Mesendoderm (in vitro differentiated cells): ENCODE data around the gene INSYN2B.

Experiments
- DNase-seq: peaks from one replicate; pipeline ENCODE4 v3.0.0; 2013
- H2AK5ac ChIP-seq: 2 replicates; pipeline ENCODE4 v1.6.1; 2013; ENCODE audit warnings: low read length, inconsistent platforms
- H2BK120ac ChIP-seq: 2 replicates; pipeline ENCODE4 v1.6.1; 2013; ENCODE audit warnings: low read depth, mild to moderate bottlenecking, low read length, moderate library complexity, mixed read lengths
- H2BK15ac ChIP-seq: replicated peaks from 2 replicates; pipeline ENCODE4 v1.6.1; 2013; ENCODE audit warnings: low read depth, mild to moderate bottlenecking, moderate library complexity
- H2BK5ac ChIP-seq: 2 replicates; pipeline ENCODE4 v1.6.1; 2013; ENCODE audit warnings: low read length, inconsistent platforms
- H3K18ac ChIP-seq: 2 replicates; pipeline ENCODE4 v1.6.1; 2013; ENCODE audit warnings: mild to moderate bottlenecking, low read length, mixed read lengths
- H3K23ac ChIP-seq: one replicate; pipeline ENCODE4 v1.6.1; 2013; ENCODE audit warnings: low read length
- H3K27ac ChIP-seq: 2 replicates; pipeline ENCODE4 v1.5.1; 2013; ENCODE audit warnings: low read depth, mild to moderate bottlenecking, inconsistent platforms, low read length, moderate library complexity
- H3K27me3 ChIP-seq: 2 replicates; pipeline ENCODE4 v1.6.1; 2013; ENCODE audit warnings: low read length, control low read depth, mild to moderate bottlenecking, inconsistent platforms; ENCODE audit not compliant: insufficient read depth, poor library complexity
- H3K36me3 ChIP-seq: 2 replicates; pipeline ENCODE4 v1.6.1; 2013; ENCODE audit warnings: low read length, inconsistent platforms; ENCODE audit not compliant: control insufficient read depth, insufficient read depth
- H3K4ac ChIP-seq: one replicate; pipeline ENCODE4 v1.6.1; 2013; ENCODE audit warnings: low read depth, mild to moderate bottlenecking, low read length, moderate library complexity
- H3K4me1 ChIP-seq: 2 replicates; pipeline ENCODE4 v1.6.1; 2013; ENCODE audit warnings: low read depth, low read length, inconsistent platforms; ENCODE audit not compliant: control insufficient read depth
- H3K4me2 ChIP-seq: 2 replicates; pipeline ENCODE4 v1.6.1; 2013; ENCODE audit warnings: low read length
- H3K4me3 ChIP-seq: 2 replicates; pipeline ENCODE4 v1.5.1; 2013; ENCODE audit warnings: mild to moderate bottlenecking, low read length
- H3K56ac ChIP-seq: one replicate; pipeline ENCODE4 v1.6.1; 2013; ENCODE audit warnings: low read length
- H3K79me1 ChIP-seq: 2 replicates; pipeline ENCODE4 v1.6.1; 2013; ENCODE audit warnings: low read length, inconsistent platforms
- H3K79me2 ChIP-seq: 2 replicates; pipeline ENCODE4 v1.6.1; 2013; ENCODE audit warnings: mild to moderate bottlenecking, low read length; ENCODE audit not compliant: control insufficient read depth, insufficient read depth
- H3K9ac ChIP-seq: 2 replicates; pipeline ENCODE4 v1.6.1; 2013; ENCODE audit warnings: low read length, inconsistent platforms
- H4K5ac ChIP-seq: one replicate; pipeline ENCODE4 v1.6.1; 2013; ENCODE audit warnings: low read length
- H4K8ac ChIP-seq: one replicate; pipeline ENCODE4 v1.6.1; 2013; ENCODE audit warnings: low read depth, mild to moderate bottlenecking, control low read depth, low read length, moderate library complexity
- WGBS: extraction: QIAGEN DNeasy Blood & Tissue Kit; methylation state at CpG from one replicate; pipeline ENCODE4 v1.1.7; 2013; ENCODE audit warnings: low lambda C conversion rate, missing lambda C conversion rate; ENCODE audit not compliant: insufficient coverage; ENCODE audit errors: extremely low coverage; 5-methylcytosine and 5-hydroxymethylcytosine counted together

The INSYN2B gene

DNA sequence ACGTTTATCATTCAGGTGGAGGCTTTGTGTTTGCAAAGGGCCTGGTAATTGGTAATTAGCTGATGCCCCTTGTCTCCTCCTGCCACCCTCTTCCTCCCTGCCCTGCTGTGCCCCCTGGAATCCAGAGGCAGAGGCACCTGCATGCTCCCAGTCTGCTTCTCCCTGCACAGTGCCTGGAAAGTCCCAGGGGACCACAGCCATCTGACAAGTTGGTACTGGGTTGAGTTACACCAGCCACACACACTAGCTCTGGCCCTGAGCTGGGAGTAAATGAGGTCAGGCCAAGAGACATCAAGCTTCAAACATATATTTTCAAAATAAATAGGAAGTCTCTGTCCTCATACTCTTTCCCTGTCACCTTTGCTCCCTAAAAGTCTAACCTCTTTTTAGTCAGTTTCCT lies 56.3 kb downstream of the INSYN2B start:
- H2AK5ac ChIP-seq = no peak overlapping the region
- H3K18ac ChIP-seq = no peak overlapping the region
- H3K4me1 ChIP-seq = no peaks in the 10 kb centered on the region
- H3K79me1 ChIP-seq = no peaks in the 10 kb centered on the region
- H2BK120ac ChIP-seq = no peak overlapping the region
- H3K56ac ChIP-seq = no peak overlapping the region
- H3K9ac ChIP-seq = no peak overlapping the region
- H4K8ac ChIP-seq = no peak overlapping the region
- H4K5ac ChIP-seq = no peak overlapping the region
- no peak overlapping the region for H3K4ac ChIP-seq
- no peak overlapping the region for H2BK15ac ChIP-seq
- DNase-seq = no peak
- no peaks in the 10 kb centered on the region for H3K27me3 ChIP-seq
- H3K4me3 ChIP-seq = no peak overlapping the region
- no peak overlapping the region for H2BK5ac ChIP-seq
- no CpG with 5 or more reads among the region's 1 CpG for WGBS
- no peaks in the 10 kb centered on the region for H3K79me2 ChIP-seq
- no peak overlapping the region for H3K23ac ChIP-seq
- H3K4me2 ChIP-seq = no peak overlapping the region
- H3K36me3 ChIP-seq = no peaks in the 10 kb centered on the region
- H3K27ac ChIP-seq = no peak overlapping the region

DNA sequence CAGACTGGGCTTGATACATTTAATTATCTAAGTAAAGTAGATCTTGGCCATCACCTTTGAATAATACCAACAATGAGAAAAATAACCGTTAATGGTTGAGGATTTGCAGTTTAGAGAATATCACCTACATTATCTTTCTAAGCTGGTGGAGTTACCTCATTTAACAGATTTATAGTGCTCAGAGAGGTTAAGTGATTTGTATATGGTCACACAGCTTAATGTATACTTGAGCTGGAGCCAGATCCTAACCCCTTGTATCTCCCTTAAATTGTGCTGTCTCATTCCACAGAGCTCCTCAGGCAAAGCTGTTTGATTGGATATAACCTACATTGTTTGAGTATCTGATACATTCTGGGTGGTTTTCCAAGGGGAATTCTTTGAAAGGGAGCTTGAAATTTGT lies 57.8 kb downstream of the INSYN2B start:
- Histone ChIP-seq H3K4me1 (no peaks in the 10 kb centered on the region), H3K79me2 (no peaks in the 10 kb centered on the region), H3K4me3 (no peak overlapping the region), H3K27ac (no peak overlapping the region), H4K8ac (no peak overlapping the region), H4K5ac (no peak overlapping the region), H3K4ac (no peak overlapping the region), H2AK5ac (no peak overlapping the region), H3K36me3 (no peaks in the 10 kb centered on the region), H3K79me1 (no peaks in the 10 kb centered on the region), H3K9ac (no peak overlapping the region), H3K56ac (no peak overlapping the region), H2BK15ac (no peak overlapping the region), H3K4me2 (no peak overlapping the region), H3K27me3 (no peaks in the 10 kb centered on the region), H2BK120ac (no peak overlapping the region), H3K23ac (no peak overlapping the region), H3K18ac (no peak overlapping the region), H2BK5ac (no peak overlapping the region)
- DNase-seq = no peak
- WGBS = no CpG with 5 or more reads among the region's 1 CpG

- Histone ChIP-seq H3K27ac (no peak overlapping the region), H3K4me2 (no peak overlapping the region), H3K23ac (no peak overlapping the region), H4K8ac (no peak overlapping the region), H3K79me1 (no peaks in the 10 kb centered on the region), H2BK15ac (no peak overlapping the region), H3K4me1 (no peaks in the 10 kb centered on the region), H3K79me2 (no peaks in the 10 kb centered on the region), H2BK120ac (no peak overlapping the region), H3K4me3 (no peak overlapping the region), H2AK5ac (no peak overlapping the region), H3K56ac (no peak overlapping the region), H3K36me3 (no peaks in the 10 kb centered on the region), H4K5ac (no peak overlapping the region), H3K27me3 (no peaks in the 10 kb centered on the region), H2BK5ac (no peak overlapping the region), H3K9ac (no peak overlapping the region), H3K18ac (no peak overlapping the region), H3K4ac (no peak overlapping the region)
- WGBS = no CpG with 5 or more reads among the region's 1 CpG
- DNase-seq = no peak
These were observed 58.3 kb downstream of the INSYN2B start for GRCh38 chr5:169921949-169922348.

- H2BK15ac ChIP-seq = no peak overlapping the region
- no peak overlapping the region for H2AK5ac ChIP-seq
- no peak overlapping the region for H3K18ac ChIP-seq
These were observed 58.9 kb downstream of the INSYN2B start for GRCh38 chr5:169921384-169921783.

DNA sequence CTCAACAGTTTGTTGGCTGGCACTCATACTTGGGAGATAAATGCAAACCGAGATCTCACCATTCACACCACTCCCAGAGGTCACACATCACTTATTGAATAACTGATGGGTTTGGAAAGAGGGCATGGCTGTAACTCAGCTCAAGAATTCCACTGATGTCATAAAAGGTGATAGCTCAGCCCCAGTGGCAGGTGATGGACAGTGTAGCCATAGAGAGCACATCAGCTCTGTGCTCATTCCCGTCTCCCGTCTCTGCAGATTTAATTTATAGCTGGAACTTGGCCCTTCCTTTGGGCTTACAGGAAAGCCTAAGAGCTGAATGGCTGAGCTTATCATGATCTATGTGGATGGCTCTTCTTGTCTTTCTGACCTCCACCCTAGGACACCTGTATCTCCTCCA lies 59.8 kb downstream of the INSYN2B start:
- H2BK5ac ChIP-seq = no peak overlapping the region
- H3K9ac ChIP-seq = no peak overlapping the region
- WGBS = no CpG with 5 or more reads among the region's 3 CpGs
- DNase-seq = no peak
- no peak overlapping the region for H3K18ac ChIP-seq
- no peaks in the 10 kb centered on the region for H3K79me2 ChIP-seq
- no peak overlapping the region for H4K5ac ChIP-seq
- H3K4me1 ChIP-seq = no peaks in the 10 kb centered on the region
- H3K27me3 ChIP-seq = no peaks in the 10 kb centered on the region
- no peak overlapping the region for H3K4ac ChIP-seq
- H2BK15ac ChIP-seq = no peak overlapping the region
- no peaks in the 10 kb centered on the region for H3K79me1 ChIP-seq
- H3K36me3 ChIP-seq = no peaks in the 10 kb centered on the region
- no peak overlapping the region for H2BK120ac ChIP-seq
- H3K56ac ChIP-seq = no peak overlapping the region
- no peak overlapping the region for H3K27ac ChIP-seq
- H3K23ac ChIP-seq = no peak overlapping the region
- no peak overlapping the region for H2AK5ac ChIP-seq
- H3K4me2 ChIP-seq = no peak overlapping the region
- H3K4me3 ChIP-seq = no peak overlapping the region
- no peak overlapping the region for H4K8ac ChIP-seq

More at GRCh38 chr5:169921384-169921783, 58.9 kb downstream of the INSYN2B start:
- Histone ChIP-seq H3K4me2 (no peak overlapping the region), H2BK120ac (no peak overlapping the region), H3K4me3 (no peak overlapping the region), H3K4ac (no peak overlapping the region), H3K23ac (no peak overlapping the region), H2BK5ac (no peak overlapping the region), H4K5ac (no peak overlapping the region), H3K36me3 (no peaks in the 10 kb centered on the region), H3K9ac (no peak overlapping the region), H4K8ac (no peak overlapping the region), H3K79me2 (no peaks in the 10 kb centered on the region), H3K56ac (no peak overlapping the region), H3K4me1 (no peaks in the 10 kb centered on the region), H3K79me1 (no peaks in the 10 kb centered on the region), H3K27ac (no peak overlapping the region), H3K27me3 (no peaks in the 10 kb centered on the region)
- peak; percentile 27 for DNase-seq
- no CpG with 5 or more reads among the region's 3 CpGs for WGBS

- Histone ChIP-seq H2BK5ac (no peak overlapping the region), H4K5ac (no peak overlapping the region), H3K4me3 (no peak overlapping the region), H3K27ac (no peak overlapping the region), H2BK120ac (no peak overlapping the region), H3K4me1 (no peaks in the 10 kb centered on the region), H3K79me1 (no peaks in the 10 kb centered on the region), H3K9ac (no peak overlapping the region), H2AK5ac (no peak overlapping the region), H3K79me2 (no peaks in the 10 kb centered on the region), H3K27me3 (no peaks in the 10 kb centered on the region), H3K56ac (no peak overlapping the region), H3K4me2 (no peak overlapping the region), H3K4ac (no peak overlapping the region), H2BK15ac (no peak overlapping the region), H4K8ac (no peak overlapping the region), H3K36me3 (no peaks in the 10 kb centered on the region), H3K23ac (no peak overlapping the region), H3K18ac (no peak overlapping the region)
- DNase-seq = no peak
- no CpG with 5 or more reads among the region's 2 CpGs for WGBS
These were observed 62.1 kb downstream of the INSYN2B start for GRCh38 chr5:169918228-169918627.
